Heart right ventricle (tissue), 16 donors: Measurements from ENCODE around the gene GTF3C1. TPM values are rescaled to one million over a fixed set of nuclear protein-coding genes. Genes with fewer than 3 reads are reported as not detected.
A peak's percentile ranks its signal among the peaks of the same experiment; 100 is the strongest.

Experiments
- ATAC-seq, 8 donors: fragments of 200-7000 bp; cut with Tn5 transposase; one replicate each; pipeline ENCODE4 v1.9.1; 2020; ENCODE audit warnings: mild to moderate bottlenecking in 8 of 8, moderate library complexity in 8 of 8, moderate number of reproducible peaks in 1 of 8
- DNase-seq, 2 donors: peaks; one replicate each; pipeline ENCODE4 v3.0.0-alpha.2; 2020
- H3K27ac ChIP-seq, 10 donors: fragments of 200-600 bp; sonication (generic) in 2 of 10; one replicate each; pipeline versions ENCODE4 v1.5.0 to v1.8.0; 2020 to 2022; ENCODE audit warnings: mild to moderate bottlenecking in 3 of 10
- H3K27me3 ChIP-seq, 7 donors: fragments of 200-600 bp; one replicate each; pipeline ENCODE4 v1.8.0; 2021 to 2022; ENCODE audit warnings: mild to moderate bottlenecking in 2 of 7
- H3K36me3 ChIP-seq, 9 donors: fragments of 200-600 bp; sonication (generic) in 1 of 9; one replicate each; pipeline versions ENCODE4 v1.5.0 to v1.8.0; 2020 to 2022; ENCODE audit warnings: mild to moderate bottlenecking in 2 of 9
- H3K4me1 ChIP-seq, 9 donors: fragments of 200-600 bp; sonication (generic) in 1 of 9; one replicate each; pipeline versions ENCODE4 v1.5.0 to v1.8.0; 2020 to 2022; ENCODE audit warnings: mild to moderate bottlenecking in 4 of 9
- H3K4me3 ChIP-seq, 10 donors: fragments of 200-600 bp; sonication (generic) in 2 of 10; one replicate each; pipeline versions ENCODE4 v1.5.0 to v1.8.0; 2020 to 2022; ENCODE audit warnings: mild to moderate bottlenecking in 7 of 10, moderate library complexity in 2 of 10
- H3K9me3 ChIP-seq, 11 donors: fragments of 200-600 bp in 10 of 11; sonication (generic) in 2 of 11; one replicate each; pipeline versions ENCODE4 v1.5.0 to v1.8.0; 2013 to 2022; ENCODE audit warnings: mild to moderate bottlenecking in 2 of 11, control low read depth in 1 of 11, moderate library complexity in 1 of 11
- CTCF ChIP-seq, 9 donors: fragments of 200-600 bp; sonication (generic) in 2 of 9; IDR thresholded peaks; one replicate each; pipeline versions ENCODE4 v1.5.0 to v1.8.0; 2021 to 2022; ENCODE audit warnings: antibody characterized with exemption in 9 of 9, mild to moderate bottlenecking in 5 of 9, moderate library complexity in 1 of 9
- WGBS, 2 donors: extraction: QIAGEN DNeasy Blood & Tissue Kit; methylation state at CpG; one replicate each; pipeline ENCODE4 v1.1.7; 2013; ENCODE audit warnings: inconsistent platforms in 1 of 2; 5-methylcytosine and 5-hydroxymethylcytosine counted together
- intact Hi-C, 10 donors: fragments of 100-400 bp; cut with DNase I; formaldehyde crosslinking; loops; one replicate each; pipeline versions ENCODE4 v1.11.1 to v1.14.2; 2022
- polyA plus RNA-seq, 2 donors: library from polyadenylated mRNA; stranded (reverse); fragments of 200-250 nt; gene quantifications; one replicate each; pipeline ENCODE4 v1.2.3, GENCODE V29; 2013
- total RNA-seq, 10 donors: library from RNA; stranded (reverse); fragmentation: NEBNext Ultra II Directional in 3 of 10; extraction: Animal tissue kit (Norgen Biotek cat#: 25700) in 3 of 10; gene quantifications; one replicate each; pipeline versions ENCODE4 v1.2.1 to v1.2.4, GENCODE V29; 2021 to 2023
- donor health status: Arrhythmogenic right ventricular cardiomyopathy.
- donor health status: ischemic (EF 13 %, LVEDD 7.1; RV severe dilation, severe dysfunction).
- donor health status: healthy with polysubstance abuse.
- donor health status: DM: no; HTN: yes; CAD: no.
- donor health status: DM: no; HTN: no; CAD: no.
- donor health status: ischemic (EF 25% LVEDD 6.9; RV normal size, moderate dysfunction).
- donor health status: ischemic (EF 25% LVEDD 5.7; RV mildly dilated, moderate dysfunction).
- donor health status: healthy.
- donor health status: DM: yes; HTN: yes; CAD: no.
- donor health status: Ischemic cardiomyopathy.
- donor health status: ischemic (EF 35%, LVEDD 5.7; RV mildly dilated, moderate dysfunction).
- donor health status: nonischemic (EF 11% LVEDD 7.7; RV severe dilation, severe dysfunction).
- donor health status: DM: yes; HTN: yes; CAD: no.
- donor health status: PGD.
- donor health status: ischemic (EF 29% LVEDD 5.4; RV normal size, mild dysfunction).
- donor health status: nonischemic (EF 23%, LVEDD 6.1; RV moderate dilation, normal function).

The GTF3C1 gene
- total and polyA plus RNA-seq, 12 donors, result 48.1 to 133 (median 62.8) TPM

DNA sequence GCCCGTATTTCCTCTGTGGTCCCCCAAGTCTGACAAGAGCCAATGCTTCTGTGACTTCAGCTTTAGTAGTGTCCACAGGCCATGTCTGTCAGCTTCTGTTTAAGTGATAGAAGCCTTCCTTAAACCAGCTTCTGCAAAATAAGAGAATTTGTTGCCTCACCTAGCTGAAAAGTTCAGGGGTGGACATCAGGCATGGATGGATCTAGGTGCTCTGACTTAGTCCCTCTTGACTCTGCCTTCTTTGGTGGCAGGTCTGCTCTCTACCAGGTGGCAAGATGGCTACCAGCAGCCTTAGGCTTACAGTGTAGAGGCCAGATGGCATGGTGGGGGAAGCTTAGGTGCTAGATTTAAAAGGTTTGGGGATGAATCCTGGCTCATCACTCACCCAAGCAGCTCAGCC, 33.9 kb upstream of the GTF3C1 start:
- H3K27ac ChIP-seq, result no peak overlapping the region
- peaks cover 0 to 41% (median 0%) of the 10 kb centered on the region in 9 donors for H3K36me3 ChIP-seq
- H3K9me3 ChIP-seq, result no peaks in the 10 kb centered on the region
- WGBS, 2 donors, result 89 to 100% methylated on average over 1 of the region's 1 CpG
- no peak for TF ChIP-seq CTCF (IDR thresholded peaks at IDR 0.05)
- no peak overlapping the region for H3K4me3 ChIP-seq
- peaks cover 0 to 3% (median 0%) of the 10 kb centered on the region in 9 donors for H3K4me1 ChIP-seq
- intact Hi-C loops, result no loop called here
- DNase-seq (no peak), ATAC-seq (no peak)
- H3K27me3 ChIP-seq, result no peaks in the 10 kb centered on the region

- no peaks in the 10 kb centered on the region for H3K9me3 ChIP-seq
- TF ChIP-seq CTCF (IDR thresholded peaks at IDR 0.05), result no peak
- H3K4me3 ChIP-seq, result no peak overlapping the region
- H3K27ac ChIP-seq, result no peak overlapping the region
- WGBS, 2 donors, result 34 to 58% methylated on average over 2 of the region's 2 CpGs
- intact Hi-C loops, result no loop called here
- no peaks in the 10 kb centered on the region for H3K27me3 ChIP-seq
- ATAC-seq (no peak), DNase-seq (no peak)
- H3K4me1 ChIP-seq, result peaks cover 0 to 11% (median 0%) of the 10 kb centered on the region in 9 donors
- peaks cover 0 to 41% (median 0%) of the 10 kb centered on the region in 9 donors for H3K36me3 ChIP-seq
These were observed 33.2 kb upstream of the GTF3C1 start for GRCh38 chr16:27582883-27583282.

- TF ChIP-seq CTCF (IDR thresholded peaks at IDR 0.05), result no peak
- no peak for ATAC-seq
- H3K36me3 ChIP-seq, result peaks cover 0 to 62% (median 0%) of the 10 kb centered on the region in 9 donors
- intact Hi-C loops, result no loop called here
- no peak overlapping the region for H3K4me3 ChIP-seq
- H3K27me3 ChIP-seq, result no peaks in the 10 kb centered on the region
- no peaks in the 10 kb centered on the region for H3K9me3 ChIP-seq
- H3K4me1 ChIP-seq, result peaks cover 0 to 7% (median 0%) of the 10 kb centered on the region in 9 donors
- DNase-seq, result no peak
- WGBS, 2 donors, result 78 to 79% methylated on average over 4 of the region's 4 CpGs
- peak overlapping the region in 1 of 10 donors; percentile 34 for H3K27ac ChIP-seq
These were observed 29.6 kb upstream of the GTF3C1 start for GRCh38 chr16:27579087-27579980.

- Histone ChIP-seq H3K27ac (no peak overlapping the region), H3K9me3 (no peaks in the 10 kb centered on the region), H3K36me3 (peaks cover 0 to 41% (median 0%) of the 10 kb centered on the region in 9 donors), H3K4me3 (no peak overlapping the region), H3K27me3 (no peaks in the 10 kb centered on the region), H3K4me1 (peaks cover 0 to 9% (median 3%) of the 10 kb centered on the region in 9 donors)
- intact Hi-C loops, result no loop called here
- no peak for DNase-seq
- WGBS, 2 donors, result 75 to 82% methylated on average over 5 of the region's 5 CpGs
- no peak for TF ChIP-seq CTCF (IDR thresholded peaks at IDR 0.05)
- ATAC-seq, result no peak
These were observed 27.0 kb upstream of the GTF3C1 start for GRCh38 chr16:27576729-27577128.
